Lung microvascular endothelial cell (primary cell): ENCODE results near the gene UBR7. TPM values are rescaled to one million over a fixed set of nuclear protein-coding genes. Genes with fewer than 3 reads are reported as not detected.

ENCODE experiments used
- DNase-seq, 2 donors: peaks; one replicate each; pipeline versions ENCODE4 v3.0.0 to v3.0.0-alpha.2; 2010; ENCODE audit warnings: low read depth in 2 of 2
- total RNA-seq: library from RNA; depleted of rRNA; stranded (reverse); fragments of >200 nt; gene quantifications from 2 replicates; pipeline ENCODE4 v1.2.1, GENCODE V29; 2014

UBR7 gene
- total RNA-seq, 1 donor from 2014 or later: 45.8 TPM

DNA sequence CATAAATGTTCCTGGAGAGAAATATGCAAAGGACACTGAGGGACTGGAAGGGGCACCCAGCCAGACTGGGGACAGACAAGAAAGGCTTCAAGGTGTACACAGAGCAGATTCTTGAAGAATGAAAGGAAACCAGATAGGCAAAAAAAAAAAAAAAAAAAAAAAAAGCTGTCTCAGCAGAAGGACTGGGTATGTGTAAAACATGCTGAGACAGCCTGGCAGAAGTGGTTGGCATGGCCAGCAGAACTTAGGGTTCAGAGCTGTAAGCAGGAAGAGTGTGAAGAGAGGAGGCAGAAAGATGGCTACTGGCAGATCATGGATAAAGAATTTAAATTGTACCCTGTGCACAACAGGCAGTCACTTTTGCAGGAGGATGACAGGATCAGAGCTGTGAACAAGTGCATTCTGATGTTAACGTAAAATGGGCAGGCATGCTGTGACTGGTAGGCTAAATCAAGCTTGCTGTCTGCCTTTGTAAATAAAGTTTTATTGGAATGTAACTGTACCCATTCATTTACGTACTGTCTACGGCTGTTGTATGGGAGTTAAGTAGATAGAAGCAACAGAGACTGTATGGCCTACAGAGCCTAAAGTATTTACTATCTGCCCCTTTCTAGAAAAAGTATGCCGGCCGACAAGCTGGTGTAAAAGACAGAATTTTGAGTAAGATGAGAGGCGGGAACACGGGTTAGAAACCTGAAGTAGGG lies 42.2 kb downstream of the UBR7 start:
- DNase-seq: no peak

DNA sequence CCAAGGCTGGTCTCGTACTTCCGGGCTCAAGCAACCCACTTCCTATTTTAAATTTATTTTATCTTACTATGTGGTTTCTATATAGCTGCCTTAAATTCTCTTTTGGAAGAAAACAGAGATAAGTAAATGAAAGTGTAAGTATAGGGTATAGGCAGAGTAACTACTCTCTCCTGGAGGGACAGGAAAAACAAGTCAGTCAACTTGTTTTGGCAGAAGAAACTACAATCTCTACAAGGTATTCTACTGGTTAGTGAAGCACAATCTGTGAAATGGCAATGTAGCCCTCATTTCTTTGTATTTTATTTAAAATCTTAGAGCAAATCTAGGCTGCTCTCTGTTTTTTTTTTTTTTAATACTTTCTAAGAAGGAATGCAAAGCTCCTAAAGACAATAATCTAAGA lies 55.4 kb downstream of the UBR7 start:
- no peak for DNase-seq

DNA sequence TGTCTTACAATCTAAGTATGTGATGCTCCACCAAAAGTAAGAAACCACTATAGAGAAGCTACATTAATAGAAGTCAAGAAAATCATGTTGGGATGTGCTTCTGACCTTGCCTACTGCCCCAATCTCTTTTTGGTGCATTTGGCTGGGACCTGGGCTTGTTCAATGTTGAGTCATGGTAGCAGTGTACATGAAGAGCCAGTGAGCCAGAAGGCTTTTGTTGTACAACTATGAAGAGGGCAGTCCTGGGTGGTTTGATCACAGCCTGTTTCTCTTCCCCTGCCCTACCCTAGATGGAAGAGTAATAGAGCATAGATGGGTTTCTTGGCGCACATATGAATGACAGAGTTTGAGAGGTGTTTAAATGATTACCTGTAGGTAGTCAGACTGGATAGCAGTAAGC lies 56.4 kb downstream of the UBR7 start:
- DNase-seq: no peak

DNA sequence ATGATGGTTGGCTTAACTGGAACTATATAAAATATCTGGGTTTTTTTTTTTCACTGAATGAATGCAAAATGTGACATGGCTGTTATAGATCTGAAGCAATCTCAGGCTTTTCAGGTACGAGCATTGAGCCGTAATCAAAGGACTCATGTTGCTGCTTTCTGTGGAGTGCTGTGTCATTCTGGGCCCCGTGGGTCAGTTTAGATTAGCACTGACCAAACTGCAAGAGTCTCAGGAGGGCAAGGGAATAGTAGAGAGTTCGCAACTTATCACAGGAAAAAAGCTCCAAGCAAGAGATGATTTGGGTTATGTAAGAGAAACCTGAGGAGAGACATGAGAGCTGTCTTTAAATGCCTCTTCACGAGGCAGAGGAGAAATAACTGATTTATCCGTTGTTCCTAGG lies 59.1 kb downstream of the UBR7 start:
- no peak for DNase-seq

DNA sequence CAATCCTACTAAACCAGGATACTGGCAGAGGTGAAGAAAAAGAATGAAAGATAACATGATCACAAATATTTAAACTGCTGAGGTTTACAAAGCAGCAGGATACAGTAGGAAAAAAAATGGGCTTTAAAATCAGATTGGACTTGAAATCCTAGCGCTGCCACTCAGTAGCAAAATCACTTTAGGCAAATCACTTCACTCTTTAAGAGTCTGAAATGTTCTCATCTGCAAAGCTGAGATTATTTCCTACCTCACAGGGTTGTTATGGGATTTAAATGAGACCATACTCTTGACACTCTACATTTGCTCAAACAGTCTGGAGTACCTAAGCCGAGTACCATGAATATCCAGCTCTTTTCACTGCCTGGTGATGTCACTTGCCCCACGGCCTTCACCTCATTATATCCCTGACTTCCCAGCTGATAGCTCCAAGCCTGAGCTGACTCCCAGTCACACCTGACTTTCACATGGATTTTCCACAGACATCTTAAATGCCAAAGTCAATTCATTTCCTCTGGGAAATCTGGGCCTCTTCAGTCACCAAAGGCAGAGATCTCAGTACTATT lies 60.2 kb downstream of the UBR7 start:
- no peak for DNase-seq

DNA sequence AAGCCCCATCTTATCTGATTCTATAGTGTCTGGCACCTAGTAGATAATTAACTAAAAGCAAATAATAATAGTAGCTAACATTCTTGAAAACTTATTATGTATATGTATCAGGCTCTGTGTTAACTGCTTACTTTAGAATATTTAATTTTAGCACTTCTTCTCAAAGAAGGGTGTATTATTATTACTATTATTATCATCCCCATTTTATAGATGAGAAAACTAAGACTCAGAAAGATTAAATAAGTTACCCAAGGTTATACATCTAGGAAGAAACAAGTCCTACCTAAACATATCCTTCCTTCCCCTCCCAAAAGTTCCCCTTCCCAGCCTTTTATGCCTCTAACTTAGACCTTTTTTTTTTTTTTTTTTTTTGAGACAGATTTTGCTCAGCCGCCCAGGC lies 61.4 kb downstream of the UBR7 start:
- DNase-seq: no peak

DNA sequence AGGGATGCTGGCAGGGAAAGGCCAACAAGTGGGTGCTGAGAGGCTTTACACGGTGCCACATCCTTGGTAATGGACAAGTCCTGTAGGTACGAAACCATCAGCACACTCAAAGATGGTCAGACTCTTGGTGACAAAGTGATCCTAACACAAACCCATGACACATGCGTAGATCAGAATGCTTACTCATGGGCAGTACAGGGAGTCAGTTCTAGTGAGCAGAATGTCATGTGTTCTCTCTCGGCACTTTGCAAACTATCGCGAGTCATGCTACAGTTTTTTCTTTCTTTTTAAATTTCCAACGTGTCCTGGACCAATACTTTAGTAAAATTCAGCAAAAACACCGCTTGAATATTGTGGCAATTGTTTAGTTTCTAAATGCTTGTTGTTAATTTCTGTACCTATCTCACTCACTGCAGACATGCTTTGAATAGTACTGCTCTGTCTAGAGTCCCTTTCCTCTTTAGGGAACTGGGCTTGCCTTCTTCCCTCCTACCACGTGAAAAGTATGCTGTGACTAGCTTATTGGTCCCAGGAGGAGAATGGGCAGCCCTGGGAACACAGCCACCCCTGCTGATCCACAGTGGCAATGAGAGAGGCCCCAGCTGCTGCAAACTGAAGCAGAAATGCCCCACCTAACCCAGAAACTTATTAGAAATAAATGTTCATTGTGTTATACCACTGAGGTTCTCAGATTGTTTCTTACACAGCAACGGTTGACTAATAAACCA lies 62.4 kb downstream of the UBR7 start:
- peak in 1 of 2 donors; percentile 54 for DNase-seq

DNA sequence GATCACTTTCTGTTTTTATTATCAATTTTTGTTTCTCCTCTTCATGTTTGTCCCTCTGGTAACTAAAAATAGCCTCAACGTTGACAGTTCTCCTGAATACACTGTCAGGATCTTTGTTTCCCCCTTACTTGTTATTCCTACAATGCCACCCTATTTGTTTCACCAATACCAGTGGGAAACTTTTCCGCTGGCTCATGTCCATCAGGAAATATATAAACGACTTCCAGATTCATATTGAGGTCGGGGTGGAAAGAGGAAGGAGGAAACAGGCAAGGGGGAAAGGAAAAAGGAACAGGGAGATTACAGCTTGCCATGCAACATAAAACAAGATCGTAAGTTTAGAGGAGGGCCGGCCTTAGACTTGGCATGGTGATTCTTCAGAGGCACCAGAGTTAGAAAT lies 64.1 kb downstream of the UBR7 start:
- DNase-seq: peak in 1 of 2 donors; percentile 61

DNA sequence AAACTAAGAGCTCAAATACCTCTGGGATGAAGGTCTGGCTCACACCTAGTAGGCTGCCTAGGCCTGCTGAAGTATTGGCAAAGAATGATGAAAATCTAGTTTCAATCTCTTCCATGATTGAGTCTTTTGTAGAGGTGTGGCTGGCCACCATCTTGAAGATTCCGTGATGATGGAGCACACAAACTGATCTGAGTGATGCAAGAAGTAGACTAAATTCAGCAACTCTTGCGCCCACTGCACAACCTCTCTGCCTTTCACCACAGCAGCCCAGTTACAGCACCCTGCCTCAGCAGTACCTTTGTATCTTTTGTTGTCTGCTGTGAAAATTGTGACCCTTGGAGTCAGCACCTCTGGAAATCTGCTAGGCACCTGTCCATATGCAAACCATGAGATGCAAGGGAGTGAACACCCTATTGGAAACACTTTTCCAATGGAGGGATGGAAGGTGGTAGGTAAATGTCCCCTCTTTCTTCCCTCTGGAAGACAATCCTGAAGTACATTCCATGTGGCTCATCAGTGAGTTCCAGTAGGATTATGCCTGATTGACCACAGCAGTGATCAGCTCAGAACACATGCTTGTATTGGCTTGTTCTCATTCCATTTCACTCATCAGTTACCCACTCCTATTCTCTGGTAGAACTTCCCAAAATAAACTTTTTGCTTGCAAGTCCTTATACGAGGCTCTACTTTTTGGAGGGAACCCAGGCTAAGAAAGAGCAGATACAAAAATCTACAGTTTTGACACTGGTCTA lies 67.2 kb downstream of the UBR7 start:
- DNase-seq: no peak

DNA sequence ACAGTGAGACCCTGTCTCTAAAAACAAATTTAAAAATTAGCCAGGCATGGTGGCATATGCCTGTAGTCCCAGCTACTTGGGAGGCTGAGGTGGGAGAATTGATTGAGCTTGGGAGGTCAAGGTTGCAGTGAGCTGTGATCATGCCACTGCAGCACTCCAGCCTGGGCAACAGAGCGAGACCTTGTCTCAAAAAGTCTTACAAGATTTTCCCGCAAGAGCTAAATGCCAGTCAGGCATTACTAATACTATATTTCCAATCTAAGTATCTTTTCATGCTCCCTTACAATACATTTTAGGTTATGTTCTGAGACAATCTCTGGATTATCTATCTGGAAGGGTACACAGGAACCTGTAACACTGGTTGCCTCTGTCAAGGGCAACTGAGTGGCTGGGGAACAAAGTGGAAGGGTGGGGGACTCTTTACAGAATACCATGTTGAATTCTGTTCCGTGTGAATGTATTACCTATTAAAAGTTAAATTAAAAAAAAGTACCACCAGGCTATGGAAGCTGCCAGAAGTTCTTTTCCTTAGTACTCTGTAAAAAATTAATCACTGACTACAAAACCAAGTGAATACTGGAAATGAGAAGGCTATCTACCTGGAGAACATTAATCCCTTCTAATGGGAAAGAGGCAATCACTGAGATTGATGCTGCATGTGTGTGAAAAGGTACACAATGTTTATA lies 69.1 kb downstream of the UBR7 start:
- no peak for DNase-seq

Other genes starting within 250 kb of the UBR7 start
- 8.7 and 15.7 TPM in 2 replicates for gene ITPK1, start 91.3 kb upstream of the UBR7 start, total RNA-seq
- 18.7 and 30.6 TPM in 2 replicates for gene MOAP1, start 22.4 kb upstream of the UBR7 start, total RNA-seq
- 8.5 and 17.1 TPM in 2 replicates for gene LYSET, start 21.9 kb upstream of the UBR7 start, total RNA-seq
- 11.1 and 14.9 TPM in 2 replicates for gene GON7, start 191 bp upstream of the UBR7 start, total RNA-seq
- gene BTBD7, start 125.8 kb downstream of the UBR7 start, total RNA-seq: 17.2 and 27.2 TPM in 2 replicates
- gene COX8C, start 139.9 kb downstream of the UBR7 start, total RNA-seq: not detected in 2 replicates
- gene UNC79, start 223.7 kb downstream of the UBR7 start, total RNA-seq: under 0.01 TPM in 1 of 2 replicates, not detected in the other